ENCODE measurements around the gene AOPEP.
A peak's percentile ranks its signal among the peaks of the same experiment; 100 is the strongest.
"Not testable (repeated sequence)": the region's sequence is repeated elsewhere in the genome, so short reads cannot be mapped to it uniquely, and the experiment has no call there.

Gene AOPEP

GRCh38 chr9:94817291-94818177 is 91.0 kb downstream of the AOPEP start:
- DNase-seq (ENCODE audit: low read depth): peak; percentile 49

DNA sequence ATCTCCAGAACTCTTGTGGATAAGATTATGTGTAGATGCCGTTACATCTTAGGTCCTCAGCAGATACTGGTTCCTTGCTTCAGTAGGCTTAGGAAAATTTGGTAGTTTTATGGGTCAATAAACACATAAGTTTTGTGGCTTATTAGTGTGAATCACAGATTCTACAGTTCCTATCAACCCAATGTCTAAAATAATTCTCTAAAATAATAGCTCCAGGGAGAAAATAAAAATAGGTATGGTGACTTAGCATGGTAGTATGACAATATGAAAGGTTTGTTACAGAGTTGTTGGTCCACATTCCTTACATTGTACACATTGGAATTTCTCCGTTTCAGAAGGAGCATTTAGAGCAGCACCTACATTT is 91.7 kb downstream of the AOPEP start:
- peak; percentile 71 for DNase-seq (ENCODE audit: low read depth)

DNA sequence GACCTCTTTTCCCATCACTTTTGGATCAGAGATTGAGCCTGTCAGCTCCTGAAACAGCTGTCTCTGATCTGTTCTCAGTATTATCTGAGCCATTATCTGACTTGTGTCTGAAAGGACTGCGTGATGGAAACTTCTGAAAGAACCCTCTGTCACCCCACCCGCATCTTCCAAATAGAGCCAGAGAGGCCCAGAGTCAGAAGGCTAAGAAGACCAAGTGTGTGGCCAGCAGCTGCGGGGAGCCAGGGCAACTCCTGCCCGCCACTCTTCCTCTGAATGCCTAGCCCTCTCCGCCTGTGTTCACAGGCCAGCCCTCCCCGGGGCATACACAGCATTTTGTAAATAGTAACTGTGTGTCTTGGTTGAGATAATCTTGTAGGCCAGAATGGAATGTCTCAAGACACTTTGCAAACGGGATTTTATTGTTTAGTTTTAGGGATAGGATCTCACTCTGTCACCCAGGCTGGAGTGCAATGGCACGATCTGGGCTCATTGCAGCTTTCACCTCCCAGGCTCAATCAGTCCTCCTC is 92.7 kb downstream of the AOPEP start:
- no peak for DNase-seq (ENCODE audit: low read depth)

- DNase-seq (ENCODE audit: low read depth): no peak
Measured at GRCh38 chr9:94821098-94821887, 94.8 kb downstream of the AOPEP start.

- peak; percentile 56 for DNase-seq (ENCODE audit: low read depth)
Measured at GRCh38 chr9:94822273-94822672, 95.8 kb downstream of the AOPEP start.

DNA sequence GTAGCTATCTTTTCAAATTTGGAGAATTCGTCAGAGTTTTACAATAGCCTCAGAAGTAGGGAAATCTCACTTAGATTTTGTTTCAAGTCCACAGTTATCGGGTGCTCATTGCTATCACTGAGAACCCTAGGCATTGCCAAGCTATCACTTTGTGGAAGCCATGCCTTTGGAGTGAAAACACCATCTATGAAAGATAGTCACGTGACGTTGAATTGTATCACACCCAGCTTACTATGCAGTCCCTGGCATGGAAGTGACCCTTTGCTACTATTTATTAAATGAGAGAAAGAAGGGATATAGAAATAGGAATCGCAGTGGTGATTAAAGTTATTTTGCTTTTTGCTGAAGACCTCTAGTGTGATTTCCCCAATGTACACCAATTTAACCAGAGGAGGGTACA is 97.2 kb downstream of the AOPEP start:
- DNase-seq (ENCODE audit: low read depth): no peak

DNA sequence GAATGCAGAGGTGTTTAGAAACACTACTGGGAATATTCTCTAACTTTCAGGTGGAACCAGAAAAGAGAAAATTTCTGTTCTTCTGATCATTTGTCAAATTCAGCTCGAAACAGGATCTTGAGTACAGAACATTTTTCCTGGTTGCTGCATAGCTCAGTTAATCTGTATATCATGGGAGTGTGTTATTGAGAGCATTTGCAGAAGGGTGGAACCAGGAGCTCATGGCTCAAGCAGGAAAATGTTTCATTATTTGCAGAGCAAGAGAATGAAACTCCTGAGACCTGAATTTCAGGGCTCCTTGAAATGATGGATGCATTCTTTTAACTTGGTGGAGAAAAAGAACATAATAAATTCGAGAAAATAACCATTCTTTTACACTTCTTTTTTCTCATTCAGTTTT is 97.9 kb downstream of the AOPEP start:
- DNase-seq (ENCODE audit: low read depth): no peak

DNA sequence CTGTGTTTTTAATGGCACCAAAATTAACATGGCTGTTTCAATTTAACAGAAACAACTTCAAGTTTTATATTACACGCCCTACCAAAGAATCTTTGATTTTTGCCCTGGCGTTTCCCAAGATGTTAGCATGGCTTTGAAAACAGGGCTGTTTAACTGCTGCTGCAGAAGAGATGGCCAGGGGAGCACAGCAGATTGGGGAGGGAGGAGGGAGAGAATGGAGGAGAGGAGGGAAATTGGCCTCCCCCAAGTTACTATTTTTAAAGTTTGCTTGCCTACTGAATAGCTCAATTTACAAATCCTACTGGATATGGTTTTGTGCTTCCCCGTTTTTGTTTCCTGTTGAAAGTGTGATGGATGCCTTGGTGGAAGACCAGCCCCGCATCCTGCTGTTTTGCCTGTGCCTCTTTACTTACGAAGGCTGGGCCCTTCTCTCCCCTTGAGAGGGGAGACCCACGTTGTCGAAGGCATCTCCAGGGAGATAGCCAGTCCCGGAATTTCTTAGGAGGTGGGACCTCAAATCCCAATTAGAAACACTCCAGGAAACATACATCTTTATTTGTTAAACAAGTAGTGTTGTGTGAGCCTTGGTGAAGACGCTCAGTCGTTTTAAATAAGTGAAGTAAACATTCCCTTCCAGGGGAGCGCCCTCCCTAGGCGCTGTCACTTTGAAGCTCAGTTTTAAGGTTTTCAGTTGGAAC is 98.6 kb downstream of the AOPEP start:
- DNase-seq (ENCODE audit: low read depth): no peak

GRCh38 chr9:94825611-94825958 is 99.1 kb downstream of the AOPEP start:
- DNase-seq (ENCODE audit: low read depth): no peak

GRCh38 chr9:94826044-94826443 is 99.5 kb downstream of the AOPEP start:
- no peak for DNase-seq (ENCODE audit: low read depth)

DNA sequence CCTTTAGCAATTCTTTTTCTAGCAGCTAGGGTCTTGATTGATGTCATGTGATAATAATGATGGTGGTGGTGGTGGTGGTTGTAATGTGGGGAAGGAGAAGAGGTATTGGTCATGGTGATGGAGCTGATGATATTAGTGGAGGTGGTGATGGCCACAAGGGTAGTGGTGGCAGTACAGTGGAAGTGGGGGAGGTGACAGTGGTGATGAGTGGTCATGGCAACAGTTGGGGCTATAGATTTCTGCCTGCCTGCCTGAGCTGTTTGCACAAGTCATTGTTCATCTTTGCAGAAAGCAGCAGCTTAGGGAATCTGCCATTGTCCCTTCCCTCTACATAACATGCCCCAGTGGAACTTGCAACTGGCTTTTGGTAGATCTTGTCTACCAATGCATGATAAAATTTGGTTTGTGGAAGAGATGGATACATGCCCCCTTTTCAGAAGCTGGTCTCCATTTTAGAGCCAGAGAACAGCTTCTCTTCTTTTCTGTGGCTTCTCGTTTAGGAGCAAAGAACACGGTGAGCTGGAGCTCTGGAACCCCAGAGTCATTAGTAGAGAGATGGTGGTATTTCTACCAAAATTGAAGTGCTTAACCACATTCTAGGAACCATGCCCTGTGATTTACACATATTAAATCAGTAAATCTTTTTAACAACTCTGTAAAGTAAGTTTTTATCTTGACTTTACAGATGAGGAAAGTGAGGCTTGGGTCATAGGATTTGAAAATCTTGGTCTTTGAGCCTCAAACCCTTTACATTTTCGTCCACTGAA is 100.3 kb downstream of the AOPEP start:
- DNase-seq (ENCODE audit: low read depth): peak; percentile 6

GRCh38 chr9:94827584-94828304 is 101.2 kb downstream of the AOPEP start:
- peak; percentile 31 for DNase-seq (ENCODE audit: low read depth)

- DNase-seq (ENCODE audit: low read depth): no peak
Measured at GRCh38 chr9:94829380-94830070, 103.0 kb downstream of the AOPEP start.

- not testable (repeated sequence) for DNase-seq (ENCODE audit: low read depth)
Measured at GRCh38 chr9:94830071-94830604, 103.6 kb downstream of the AOPEP start.

GRCh38 chr9:94833802-94834201 is 107.3 kb downstream of the AOPEP start:
- DNase-seq (ENCODE audit: low read depth): no peak

- DNase-seq (ENCODE audit: low read depth): no peak
Measured at GRCh38 chr9:94837404-94837803, 110.9 kb downstream of the AOPEP start.

DNA sequence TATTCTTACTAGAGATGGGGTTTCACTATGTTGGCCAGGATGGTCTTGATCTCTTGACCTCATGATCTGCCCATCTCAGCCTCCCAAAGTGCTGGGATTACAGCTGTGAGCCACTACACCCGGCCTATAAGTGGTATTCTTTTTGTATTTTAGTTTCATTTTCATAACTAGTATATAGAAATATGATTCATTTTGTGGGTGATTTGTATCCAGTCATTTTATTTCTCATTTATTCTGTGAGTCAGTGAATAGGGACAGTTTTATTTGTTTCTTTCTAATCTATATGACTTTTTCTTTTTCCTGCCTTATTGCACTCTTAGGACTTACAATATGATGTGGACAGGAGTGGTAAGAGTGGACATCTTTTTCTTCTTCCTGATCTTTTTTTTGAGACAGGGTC is 112.9 kb downstream of the AOPEP start:
- DNase-seq (ENCODE audit: low read depth): no peak

GRCh38 chr9:94840738-94841137 is 114.2 kb downstream of the AOPEP start:
- DNase-seq (ENCODE audit: low read depth): no peak

DNA sequence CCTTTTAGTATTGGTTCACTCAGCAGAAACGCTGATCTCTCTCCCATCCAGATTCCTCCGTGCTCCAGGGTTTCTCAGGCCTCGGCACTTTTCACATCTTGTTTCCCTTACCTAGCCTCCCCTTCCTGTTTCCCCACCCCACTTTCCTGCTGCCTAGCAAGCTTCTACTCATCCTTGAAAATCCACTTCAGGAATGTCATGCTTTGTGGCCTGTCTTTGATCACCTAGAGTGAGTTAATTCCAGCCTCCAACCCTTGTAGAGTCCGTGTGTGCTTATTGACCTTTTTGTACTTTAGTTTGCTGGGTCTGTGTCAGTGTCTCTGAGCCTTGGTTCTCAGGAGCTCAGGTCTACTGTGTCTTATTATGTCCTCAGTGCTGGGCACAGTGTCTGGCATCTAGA is 116.6 kb downstream of the AOPEP start:
- no peak for DNase-seq (ENCODE audit: low read depth)

DNA sequence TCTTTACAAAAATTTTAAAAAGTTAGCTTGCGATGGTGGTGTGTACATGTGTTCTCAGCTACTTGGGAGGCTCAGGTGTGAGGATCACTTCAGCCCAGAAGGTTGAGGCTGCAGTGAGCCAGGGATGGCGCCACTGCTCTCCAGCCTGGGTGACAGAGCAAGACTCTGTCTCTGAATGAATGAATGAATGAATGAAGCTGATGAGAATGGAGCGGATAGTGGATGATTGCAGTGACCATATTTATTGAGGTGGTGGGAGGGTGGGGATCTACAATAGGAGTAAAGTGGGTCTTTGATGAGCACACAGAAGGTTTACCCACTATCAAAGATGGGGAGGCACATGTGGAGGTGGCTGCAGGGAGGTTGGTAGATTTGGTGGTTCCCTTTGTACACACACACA is 120.2 kb downstream of the AOPEP start:
- no peak for DNase-seq (ENCODE audit: low read depth)
